NCI-H2196 (cell line): ENCODE data around the gene FAHD2A.
"Not testable (repeated sequence)": the region's sequence is repeated elsewhere in the genome, so short reads cannot be mapped to it uniquely, and the experiment has no call there.

Experiments used
- DNase-seq: peaks from one replicate; lab custom pipeline; 2025; ENCODE audit not compliant: unreplicated experiment; lab: John Stamatoyannopoulos, UW

The FAHD2A gene

DNA sequence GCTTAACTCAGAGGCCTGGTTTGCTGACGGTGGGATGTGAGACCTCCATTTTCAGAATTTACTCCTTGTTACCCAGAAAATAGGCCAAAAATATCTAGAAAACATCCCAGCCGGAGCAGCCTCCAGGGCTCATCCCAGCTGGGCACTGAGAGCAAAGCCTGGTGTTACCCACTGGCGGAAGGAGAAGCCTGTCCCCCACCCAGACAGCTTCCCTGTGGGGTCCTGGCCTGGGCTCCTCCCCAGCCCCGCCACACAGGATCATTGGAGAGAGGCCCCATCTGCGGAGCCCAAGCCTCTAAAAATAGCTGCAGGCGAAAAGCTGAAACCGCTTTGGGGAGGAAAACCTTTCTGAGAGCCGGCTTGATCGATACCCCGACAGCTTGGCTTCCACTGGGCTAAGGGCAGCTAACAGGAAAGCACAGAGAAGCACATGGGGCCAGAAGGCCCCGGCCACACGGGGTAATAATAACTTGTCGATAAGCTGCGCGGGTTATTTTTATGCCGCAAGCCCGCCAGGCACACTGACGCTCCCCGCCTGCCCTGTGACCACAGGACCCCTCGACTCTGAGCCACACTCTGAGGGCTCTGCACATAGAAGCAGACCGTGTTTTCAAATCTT, 26.9 kb upstream of the FAHD2A start:
- DNase-seq, result no peak

DNA sequence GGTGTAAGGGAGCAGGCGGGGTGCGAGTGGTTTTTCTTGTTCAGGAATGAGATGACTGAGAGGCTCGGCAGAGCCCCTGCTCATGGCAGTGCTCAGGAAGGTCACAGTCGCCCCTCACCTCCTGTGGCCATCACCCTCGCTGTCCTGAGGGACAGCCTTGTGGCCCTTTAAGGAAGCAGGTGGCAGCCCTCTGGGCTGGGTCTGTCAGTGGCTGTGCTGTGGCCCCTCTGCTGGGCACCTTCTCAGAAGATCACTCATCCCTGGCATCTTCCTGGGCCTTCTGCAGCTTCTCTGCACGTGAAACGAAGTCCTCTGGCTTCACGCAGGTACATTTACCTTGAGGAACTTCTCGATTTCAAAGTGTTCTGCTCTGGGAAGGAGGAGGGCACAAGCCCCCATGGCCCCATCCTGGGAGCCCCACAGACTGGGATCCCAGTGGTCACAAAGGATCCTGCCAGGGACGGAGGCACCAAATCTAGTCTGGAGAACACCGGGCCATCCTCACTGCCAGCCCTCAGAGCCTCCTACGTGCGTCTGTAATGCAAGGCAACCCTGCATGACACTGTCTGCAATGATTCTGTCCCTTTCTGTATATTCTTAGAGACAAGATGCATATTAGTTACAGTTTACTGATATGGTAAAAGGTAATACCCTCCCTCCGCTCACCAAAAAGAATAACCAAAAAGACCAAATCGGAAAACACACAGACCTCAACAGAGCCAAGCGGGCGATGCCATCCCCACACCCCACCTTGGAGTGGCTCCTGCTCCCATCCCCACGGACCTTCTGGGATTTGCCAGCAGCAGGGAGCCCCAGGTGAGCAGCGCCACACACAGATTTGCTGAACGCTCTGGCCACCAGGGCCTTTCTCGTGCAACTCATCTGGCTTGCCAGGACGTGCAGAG, 25.9 kb upstream of the FAHD2A start:
- DNase-seq, result no peak

DNA sequence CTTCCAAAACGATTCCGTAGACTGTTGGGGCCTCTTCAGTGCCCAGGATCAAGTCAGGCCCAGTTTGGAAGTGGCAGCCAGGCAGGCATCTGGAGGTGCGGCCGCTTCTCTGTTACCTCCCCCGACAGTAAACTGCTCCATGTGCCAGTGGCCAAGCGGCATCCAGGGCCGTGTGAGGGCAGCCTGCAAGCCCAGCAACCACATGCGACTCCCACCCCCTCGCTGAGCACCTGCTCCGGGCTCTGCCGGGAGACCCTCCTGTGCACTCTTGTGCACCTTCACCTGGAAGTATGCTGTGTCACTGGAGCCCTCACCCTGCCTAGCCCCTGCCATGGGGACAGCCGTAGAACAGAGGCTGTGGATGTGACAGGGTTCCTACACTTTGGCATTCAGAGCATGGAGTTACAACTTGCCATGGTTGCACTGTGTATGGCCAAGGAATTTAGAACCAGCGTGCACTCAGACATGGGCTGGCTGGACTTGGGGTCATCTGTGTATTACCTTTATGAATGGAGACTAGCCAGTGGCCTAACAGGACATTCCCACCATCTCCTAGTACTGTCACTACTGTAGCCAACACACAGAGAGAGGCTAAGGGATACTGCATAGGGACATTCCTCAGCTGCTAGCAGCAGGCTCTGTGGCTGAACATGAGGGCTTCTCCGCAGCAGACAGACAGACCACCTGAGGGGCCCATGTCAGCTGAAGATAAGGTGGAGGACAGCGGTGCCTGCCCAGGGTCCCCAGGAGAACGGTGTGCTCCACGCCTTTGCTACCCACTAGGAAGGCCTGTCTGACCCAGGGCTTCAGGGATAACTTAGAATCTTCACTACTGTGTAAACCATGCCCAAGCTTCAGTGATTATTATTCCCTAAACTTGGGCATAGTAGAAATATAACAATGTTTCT, 25.0 kb upstream of the FAHD2A start:
- no peak for DNase-seq

DNA sequence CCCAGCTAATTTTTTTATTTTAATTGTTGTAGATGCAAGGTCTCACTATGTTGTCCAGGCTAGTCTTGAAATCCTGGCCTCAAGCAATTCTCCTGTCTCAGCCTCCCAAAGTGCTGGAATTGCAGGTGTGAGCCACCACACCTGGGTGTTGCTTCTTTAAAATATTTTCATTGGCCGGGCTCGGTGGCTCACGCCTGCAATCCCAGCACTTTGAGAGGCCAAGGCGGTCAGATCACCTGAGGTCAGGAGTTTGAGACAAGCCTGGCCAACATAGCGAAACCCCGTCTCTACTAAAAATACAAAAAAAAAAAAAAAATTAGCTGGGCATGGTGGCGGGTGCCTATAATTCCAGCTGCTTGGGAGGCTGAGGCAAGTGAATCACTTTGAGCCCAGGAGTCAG, 24.2 kb upstream of the FAHD2A start:
- not testable (repeated sequence) for DNase-seq

DNA sequence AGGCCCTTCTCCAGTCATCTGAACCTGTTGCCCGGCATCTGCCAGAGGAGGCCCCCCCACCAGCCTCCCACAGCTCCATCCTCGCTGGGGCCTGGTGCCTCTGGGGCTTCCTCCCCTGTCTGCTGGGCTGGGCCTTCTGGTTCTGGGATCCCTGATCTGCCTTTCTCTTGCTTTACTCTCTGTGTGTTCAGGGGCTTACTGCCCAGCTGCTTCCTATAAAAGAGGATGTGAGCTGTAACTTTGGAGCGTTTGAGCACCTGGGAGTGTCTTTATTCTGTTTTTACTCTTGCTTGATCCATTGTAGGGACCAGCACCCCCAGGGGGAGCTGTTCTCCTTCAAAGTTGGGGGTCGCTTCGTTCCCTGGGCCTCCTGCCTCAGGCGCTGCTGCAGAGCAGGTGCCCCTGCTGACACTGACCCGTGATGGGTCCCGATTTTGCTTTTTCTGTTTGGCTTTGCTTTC, 23.1 kb upstream of the FAHD2A start:
- DNase-seq, result no peak

DNA sequence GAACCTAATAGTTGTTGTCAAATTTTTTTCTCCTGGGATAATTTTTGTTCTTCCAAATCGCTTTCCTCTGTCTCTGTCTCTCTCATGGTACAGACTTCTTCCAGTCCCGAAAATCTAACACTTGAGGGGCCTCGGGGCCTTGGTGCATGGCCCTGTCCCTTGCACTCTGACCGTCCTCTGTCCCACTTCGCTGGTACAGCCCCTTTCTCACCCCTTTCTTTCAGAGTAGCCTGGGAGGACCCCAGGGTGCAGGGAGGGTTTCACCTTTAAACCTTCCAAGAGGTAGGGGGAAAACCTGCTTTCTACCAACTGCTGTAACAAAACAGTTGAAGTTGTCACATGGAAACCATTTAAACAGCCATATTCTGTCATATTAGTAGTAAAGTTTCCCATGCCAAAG, 22.2 kb upstream of the FAHD2A start:
- no peak for DNase-seq

DNA sequence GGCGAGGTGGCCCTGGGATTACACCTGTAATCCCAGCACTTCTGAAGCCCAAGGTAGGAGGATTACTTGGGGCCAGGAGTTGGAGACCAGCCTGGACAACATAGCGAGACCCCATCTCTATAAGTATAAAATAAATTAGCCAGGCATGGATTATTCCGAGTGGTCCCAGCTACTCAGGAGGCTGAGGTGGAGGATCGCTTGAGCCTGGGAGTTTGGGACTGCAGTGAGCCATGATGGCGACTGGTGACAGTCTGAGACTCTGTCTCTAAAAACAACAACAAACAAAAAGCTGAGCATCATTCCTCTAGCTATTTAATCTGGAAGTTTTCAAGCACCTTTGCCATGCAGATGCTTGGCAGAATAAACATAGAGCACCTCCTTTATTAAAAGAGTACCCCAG, 21.8 kb upstream of the FAHD2A start:
- no peak for DNase-seq

DNA sequence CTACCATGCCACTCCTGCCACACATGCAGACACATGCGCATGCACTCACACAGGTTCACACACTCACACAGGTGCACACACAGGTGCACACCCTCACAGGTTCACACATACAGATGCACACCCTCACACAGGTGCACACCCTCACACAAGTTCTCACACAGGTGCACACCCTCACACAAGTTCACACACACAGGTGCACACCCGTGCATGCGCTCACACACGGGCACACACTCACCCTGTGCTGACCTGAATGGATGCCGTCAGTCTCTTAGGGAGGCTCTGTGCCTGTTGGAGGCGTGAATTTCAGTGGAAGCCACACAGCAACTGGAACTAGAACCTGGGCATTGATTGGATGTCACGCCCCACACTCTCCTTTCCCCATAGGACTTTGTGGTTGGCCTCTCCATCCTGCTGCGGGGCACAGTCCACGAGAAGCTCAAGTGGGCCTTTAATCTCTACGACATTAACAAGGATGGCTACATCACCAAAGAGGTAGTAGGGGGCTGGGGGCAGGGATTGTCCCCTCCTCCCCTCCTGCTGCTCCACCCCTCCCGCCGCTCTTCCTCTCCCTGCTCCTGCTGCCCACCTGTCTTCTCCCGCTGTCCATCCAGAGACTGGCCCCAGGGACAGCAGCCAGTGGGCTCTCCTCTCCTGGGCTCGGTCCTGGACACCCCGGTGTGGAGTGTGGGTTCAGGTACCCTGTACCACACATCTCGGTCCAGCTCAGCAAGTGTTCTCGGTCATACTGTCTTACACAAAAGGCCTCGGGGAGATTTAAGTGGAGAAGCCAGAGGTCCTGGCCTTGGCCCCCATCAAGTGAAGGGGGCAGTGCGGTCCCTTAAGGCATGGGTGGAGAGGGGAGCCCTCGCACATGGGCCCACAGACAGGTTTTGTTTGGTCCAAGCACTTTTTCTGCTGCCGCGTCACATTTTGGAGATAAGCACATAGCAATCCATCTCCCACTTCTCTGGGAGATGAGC, 21.0 kb upstream of the FAHD2A start:
- no peak for DNase-seq

DNA sequence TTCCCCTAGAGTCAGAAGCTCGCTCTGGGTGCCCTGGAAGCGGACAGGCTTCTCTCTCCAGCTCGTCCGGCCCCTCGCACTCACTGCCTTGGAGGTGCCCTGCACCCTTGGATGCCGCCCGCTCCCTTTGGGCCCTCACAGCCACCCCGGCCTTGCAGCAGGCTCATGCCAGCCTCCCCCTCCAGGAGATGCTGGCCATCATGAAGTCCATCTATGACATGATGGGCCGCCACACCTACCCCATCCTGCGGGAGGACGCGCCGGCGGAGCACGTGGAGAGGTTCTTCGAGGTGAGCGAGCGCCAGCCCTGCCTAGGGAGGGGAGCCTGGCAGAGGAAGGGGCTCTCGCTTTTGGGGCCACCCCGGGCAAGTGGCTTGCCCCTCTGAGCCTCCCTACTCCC, 20.3 kb upstream of the FAHD2A start:
- no peak for DNase-seq

DNA sequence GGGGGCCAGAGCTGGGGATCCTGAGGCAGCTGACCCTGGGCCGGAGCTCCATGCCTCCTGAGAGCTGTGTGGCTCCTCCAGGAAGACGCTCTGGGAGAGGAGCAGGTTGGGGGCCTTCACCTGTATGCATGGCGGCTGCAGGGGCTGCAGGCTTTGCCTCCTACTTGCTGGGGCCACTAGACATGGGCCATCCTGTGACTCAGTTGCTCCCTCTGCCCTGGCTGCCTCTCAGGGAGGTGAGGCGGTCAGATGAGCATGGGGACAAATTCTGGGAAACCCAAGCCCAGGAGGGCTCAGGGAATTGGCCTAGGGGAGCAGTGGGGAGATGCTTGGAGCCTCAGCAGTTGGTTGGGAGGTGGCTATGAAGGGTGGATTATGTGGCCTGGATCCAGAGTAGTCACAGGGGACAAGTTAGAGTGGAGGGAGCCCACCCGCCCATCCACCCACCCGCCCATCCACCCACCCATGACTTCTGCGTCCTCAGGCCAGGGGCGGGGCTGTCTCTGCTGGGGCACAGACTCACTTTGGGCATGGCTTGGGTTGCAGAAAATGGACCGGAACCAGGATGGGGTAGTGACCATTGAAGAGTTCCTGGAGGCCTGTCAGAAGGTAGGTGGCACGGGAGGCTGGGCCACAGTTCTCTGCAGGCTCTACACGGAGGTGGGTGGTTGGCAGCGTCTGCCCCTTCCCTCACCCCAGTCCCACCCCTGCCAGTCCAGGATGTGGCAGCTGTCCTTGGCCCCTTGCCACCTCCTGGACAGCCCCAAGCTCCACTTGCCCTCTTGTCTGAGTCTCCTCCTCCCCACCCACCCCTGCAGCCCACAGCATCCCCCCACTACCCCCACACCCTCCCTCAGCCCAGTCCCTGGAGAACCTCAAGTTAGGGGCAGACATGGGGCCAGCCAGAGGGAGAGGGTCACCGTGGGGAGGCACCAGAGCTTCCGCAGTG, 19.5 kb upstream of the FAHD2A start:
- DNase-seq, result no peak

DNA sequence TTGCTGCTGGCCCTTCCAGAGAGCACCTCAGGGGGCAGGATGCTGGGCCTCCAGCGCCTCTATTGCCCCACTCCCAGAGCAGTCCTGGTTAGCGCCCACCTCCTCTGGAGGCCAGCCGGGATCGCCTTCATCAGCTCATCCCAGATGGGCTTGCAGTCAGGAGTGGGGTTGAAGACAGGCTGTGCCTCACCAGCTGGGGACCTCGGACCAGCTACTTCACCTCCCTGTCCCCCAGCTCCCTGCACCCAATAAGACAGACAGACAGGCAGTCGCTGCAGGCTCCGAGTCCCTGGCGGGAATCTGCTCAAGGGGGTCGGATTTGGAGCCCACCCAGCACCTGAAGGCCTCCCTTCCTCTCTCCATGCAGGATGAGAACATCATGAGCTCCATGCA, 18.9 kb upstream of the FAHD2A start:
- no peak for DNase-seq

DNA sequence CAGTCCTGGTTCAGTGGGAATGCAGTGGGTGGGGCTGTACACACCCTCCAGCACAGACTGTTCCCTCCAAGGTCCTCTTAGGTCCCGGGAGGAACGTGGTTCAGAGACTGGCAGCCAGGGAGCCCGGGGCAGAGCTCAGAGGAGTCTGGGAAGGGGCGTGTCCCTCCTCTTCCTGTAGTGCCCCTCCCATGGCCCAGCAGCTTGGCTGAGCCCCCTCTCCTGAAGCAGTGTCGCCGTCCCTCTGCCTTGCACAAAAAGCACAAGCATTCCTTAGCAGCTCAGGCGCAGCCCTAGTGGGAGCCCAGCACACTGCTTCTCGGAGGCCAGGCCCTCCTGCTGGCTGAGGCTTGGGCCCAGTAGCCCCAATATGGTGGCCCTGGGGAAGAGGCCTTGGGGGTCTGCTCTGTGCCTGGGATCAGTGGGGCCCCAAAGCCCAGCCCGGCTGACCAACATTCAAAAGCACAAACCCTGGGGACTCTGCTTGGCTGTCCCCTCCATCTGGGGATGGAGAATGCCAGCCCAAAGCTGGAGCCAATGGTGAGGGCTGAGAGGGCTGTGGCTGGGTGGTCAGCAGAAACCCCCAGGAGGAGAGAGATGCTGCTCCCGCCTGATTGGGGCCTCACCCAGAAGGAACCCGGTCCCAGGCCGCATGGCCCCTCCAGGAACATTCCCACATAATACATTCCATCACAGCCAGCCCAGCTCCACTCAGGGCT, 17.5 kb upstream of the FAHD2A start:
- DNase-seq, result no peak

DNA sequence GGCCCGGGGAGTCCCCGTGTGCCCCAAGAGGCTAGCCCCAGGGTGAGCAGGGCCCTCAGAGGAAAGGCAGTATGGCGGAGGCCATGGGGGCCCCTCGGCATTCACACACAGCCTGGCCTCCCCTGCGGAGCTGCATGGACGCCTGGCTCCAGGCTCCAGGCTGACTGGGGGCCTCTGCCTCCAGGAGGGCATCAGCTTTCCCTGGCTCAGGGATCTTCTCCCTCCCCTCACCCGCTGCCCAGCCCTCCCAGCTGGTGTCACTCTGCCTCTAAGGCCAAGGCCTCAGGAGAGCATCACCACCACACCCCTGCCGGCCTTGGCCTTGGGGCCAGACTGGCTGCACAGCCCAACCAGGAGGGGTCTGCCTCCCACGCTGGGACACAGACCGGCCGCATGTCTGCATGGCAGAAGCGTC, 16.9 kb upstream of the FAHD2A start:
- no peak for DNase-seq

DNA sequence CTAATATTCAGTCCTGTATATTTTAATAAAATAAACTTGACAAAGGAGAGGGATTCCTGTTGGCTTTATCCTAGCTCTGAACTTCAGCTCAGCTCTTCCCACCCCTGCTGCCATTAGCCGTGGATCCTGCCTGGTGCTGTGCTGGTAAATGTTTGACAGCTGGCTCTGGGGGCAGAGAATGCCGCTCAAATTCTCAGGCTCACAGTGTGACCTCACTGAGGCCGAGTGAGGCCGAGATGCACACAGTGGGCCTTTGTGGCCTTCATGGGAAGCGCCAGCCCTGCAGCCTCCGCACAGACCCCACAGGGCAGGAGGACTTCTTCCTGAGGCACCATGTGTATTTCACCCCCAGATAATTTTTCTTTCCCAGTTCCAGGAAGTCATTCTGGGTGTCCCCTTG, 16.5 kb upstream of the FAHD2A start:
- no peak for DNase-seq

DNA sequence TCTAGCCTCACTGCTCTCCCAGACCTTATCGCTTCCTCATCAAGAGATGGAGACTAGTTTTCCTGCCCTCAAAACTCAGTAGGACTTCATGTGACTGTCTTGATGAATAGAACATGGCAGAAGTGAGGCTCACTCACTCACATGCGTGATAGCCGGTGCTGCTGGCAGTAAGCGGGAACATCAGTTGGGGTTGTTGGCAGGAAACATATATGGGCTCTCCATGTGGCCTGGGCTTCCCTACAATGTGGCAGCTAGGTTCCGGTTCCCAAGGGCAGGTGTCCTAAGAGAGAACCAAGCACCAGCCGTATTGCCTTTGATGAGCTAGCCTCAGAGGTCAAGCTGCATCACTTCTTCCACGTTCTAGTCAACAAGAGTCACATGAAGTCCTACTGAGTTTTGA, 15.2 kb upstream of the FAHD2A start:
- DNase-seq, result no peak

DNA sequence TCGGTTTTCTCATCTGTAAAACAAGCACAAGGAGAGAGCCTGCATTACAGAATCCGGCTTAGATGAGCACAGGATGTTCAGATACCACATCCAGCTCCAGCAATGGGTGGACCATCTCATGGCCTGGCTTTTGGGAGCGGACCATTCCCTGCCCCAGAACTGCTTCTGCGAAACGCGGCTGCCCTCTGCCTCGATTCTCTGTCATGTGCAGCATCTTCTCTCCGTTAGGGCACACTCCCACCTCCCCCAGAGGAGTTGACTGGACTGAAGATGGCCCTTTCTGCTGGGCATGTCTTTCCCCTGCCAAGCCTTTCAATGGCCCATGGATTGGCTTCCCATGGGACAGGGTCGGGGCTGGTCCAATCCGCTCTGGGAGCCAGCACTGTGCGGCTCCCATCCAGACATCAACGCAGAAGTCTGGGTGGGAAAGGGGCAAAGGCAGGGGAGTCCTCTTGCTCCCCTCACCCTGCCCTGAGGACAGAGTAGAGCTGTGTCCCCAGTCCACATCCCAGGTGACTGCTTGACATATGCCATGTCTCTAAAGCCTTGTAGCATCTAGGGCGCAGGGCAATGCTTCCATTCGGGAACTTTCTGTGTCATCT, 14.3 kb upstream of the FAHD2A start:
- DNase-seq, result no peak

DNA sequence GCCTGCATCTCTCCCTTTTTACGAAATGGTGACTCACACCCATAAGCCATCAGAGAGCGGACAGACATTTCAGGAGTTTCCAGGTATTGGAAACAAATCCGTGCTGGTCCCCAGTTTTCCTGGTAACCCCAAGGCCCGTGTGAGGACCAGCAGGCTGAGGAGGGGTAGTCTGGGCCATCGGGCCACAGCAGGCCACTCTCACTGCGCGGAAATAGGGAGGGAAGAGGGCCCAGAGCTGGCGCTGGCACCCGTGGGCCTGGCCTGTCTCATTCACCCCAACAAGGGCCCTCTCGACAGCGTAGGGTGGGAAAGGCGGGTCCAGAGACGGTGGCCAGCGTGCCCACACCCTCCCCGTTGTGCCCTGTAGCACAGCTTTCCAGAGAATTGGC, 13.7 kb upstream of the FAHD2A start:
- no peak for DNase-seq
